ENCODE measurements around the gene ZNF335.
"Not testable (repeated sequence)": the region's sequence is repeated elsewhere in the genome, so short reads cannot be mapped to it uniquely, and the experiment has no call there.

Gene ZNF335

DNA sequence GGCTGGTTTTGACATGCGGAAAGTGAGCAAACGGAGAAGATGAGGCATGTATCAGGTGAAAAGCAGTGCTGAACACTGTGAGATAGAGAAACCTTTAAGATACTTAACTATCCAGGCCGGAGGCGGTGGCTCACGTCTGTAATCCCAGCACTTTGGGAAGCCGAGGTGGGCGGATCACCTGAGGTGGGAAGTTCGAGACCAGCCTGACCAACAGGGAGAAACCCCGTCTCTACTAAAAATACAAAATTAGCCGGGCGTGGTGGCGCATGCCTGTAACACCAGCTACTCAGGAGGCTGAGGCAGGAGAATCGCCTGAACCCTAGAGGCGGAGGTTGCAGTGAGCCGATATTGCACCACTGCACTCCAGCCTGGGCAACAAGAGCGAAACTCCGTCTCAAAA lies 40.3 kb downstream of the ZNF335 start:
- DNase-seq: not testable (repeated sequence)

DNA sequence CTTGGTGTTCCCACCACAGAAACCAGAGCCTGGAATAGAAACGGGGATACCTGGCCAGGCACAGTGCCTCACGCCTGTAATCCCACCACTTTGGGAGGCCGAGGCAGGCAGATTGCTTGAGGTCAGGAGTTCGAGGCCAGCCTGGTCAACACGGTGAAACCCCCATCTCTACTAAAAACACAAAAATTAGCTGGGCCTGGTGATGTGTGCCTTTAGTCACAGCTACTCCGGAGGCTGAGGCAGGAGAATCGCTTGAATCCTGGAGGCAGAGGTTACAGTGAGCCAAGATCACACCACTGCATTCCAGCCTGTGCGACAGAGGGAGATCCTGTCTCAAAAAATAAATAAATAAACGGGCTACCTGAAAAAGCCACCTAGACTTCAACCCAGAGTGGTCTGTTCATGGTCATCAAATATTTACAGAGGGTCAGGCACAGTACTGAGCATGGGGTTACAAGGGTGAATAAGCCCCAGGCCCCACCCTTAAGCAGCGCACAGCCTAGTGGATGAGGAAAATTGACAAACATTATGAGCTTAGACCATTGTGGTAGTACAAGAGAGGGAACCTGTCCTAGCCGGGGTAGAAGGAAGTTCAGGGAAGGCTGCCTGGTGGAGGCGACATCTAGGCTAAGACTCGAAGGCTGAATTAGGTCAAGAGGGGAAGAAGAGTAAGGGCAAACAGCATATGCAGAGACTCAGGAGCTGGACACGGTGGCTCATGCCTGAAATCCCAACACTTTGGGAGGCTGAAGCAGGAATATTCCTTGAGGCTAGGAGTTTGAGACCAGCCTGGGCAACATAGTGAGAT lies 44.7 kb downstream of the ZNF335 start:
- no peak for DNase-seq

DNA sequence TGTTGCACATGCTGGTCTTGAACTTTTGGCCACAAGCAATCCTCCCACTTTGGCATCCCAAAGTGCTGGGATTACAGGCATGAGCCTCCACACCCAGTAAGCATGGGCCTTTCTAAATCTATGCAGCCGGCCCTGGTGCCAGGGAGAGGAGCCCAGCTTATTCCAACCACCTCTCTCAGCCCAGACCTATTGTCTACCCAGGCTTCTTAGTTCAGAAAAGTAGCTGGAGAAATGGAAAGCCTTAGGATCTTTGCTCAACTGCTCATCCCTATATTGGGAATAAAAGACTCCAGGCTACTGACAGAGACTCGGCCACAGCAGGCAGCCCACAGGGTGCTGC lies 45.3 kb downstream of the ZNF335 start:
- no peak for DNase-seq

DNA sequence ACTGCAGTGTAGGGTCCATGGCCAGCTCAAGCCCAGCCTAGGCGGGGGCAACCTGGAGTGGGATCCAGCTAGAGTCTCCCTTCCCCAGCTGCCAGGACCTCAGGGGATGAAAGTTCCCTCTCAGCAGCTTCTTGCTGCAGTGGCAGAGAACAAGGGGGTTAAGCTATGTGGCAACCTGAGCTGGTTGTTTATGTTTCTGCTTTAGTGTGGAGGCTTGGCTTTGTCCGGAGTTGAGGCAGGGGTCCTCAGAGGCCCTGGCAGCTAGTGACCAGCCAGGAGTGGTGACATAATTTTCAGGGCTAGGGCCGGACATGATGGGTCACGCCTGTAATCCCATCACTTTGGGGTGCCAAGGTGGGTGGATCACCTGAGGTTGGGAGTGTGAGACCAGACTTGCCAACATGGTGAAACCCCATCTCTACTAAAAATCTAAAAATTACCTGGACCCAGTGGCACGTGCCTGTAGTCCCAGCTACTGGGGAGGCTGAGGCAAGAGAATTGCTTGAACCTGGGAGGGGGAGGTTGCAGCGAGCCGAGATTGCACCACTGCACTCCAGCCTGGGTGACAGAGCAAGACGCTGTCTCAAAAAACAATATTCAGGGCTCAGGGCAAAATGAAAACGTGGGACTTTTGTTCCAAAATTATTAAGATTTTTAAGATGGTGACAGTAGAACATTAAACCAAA lies 46.0 kb downstream of the ZNF335 start:
- no peak for DNase-seq

DNA sequence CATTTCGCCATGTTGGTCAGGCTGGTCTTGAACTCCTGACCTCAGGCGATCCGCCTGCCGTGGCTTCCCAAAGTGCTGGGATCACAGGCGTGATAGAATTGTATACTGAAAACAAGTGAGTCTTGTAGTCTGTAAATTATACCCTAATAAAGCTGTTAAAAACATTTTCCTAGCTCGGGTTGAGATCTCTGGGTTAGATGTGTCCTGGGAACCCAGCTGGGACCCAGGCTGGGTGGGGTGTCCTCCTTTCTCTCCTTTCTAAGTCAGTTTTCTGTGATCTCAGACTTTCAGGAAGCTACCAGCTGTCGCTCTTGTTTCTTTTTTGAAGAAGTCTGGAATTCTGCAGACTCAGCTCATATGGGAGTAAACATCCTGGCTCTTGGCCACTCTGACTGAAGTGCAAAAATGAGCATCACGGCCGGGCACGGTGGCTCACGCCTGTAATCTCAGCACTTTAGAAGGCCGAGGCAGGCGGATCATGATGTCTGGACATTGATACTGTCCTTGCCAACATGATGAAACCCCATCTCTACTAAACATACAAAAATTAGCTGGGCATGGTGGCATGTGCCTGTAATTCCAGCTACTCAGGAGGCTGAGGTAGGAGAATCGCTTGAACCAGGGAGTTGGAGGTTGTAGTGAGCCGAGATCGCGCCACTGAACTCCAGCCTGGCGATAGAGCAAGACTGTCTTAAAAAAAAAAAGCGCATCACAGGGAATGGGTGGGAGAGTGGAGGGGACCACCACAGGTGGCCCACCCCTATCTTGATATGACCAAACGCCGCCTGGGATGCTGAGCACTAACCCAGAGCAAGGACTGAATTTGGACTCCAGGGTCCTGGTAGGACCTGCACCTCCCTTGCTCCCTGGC lies 47.4 kb downstream of the ZNF335 start:
- peak in 1 of 2 experiments; percentile 41 for DNase-seq

DNA sequence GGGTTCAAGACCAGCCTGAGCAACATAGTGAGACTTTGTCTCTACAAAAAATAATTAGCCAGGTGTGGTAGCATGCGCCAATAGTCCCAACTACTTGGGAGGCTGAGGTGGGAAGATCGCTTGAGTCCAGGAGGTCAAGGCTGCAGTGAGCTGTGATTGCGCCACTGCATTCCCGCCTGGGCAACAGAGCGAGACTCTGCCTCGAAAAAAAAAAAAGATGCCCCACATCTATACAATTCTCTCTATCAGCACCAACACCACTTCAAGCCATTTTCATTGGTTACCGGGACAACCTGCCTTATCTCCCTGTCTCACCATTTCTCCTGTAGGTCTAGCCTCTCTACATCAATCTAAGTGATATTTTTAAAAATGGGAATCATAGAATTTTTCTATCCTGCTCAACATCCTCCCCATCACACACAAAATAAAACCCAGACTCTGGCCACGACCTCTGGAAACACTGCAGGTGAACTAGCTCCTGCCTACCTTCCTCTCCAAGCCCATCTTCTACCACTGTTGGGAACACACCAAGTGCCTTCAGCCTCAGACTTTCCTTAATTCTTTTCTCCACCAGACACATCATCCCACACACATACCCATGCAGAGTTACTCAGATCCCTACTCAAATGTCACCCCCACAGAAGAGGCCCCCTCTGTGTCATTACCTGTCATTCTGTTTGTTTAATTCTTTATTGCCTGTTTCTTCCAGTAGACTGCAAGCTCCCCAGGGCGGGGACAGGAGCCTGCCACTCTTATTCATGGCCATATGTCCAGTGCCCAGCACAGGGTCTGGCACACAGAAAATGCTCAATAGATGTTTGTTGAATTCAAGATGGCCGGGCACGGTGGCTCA lies 50.4 kb downstream of the ZNF335 start:
- DNase-seq: no peak

DNA sequence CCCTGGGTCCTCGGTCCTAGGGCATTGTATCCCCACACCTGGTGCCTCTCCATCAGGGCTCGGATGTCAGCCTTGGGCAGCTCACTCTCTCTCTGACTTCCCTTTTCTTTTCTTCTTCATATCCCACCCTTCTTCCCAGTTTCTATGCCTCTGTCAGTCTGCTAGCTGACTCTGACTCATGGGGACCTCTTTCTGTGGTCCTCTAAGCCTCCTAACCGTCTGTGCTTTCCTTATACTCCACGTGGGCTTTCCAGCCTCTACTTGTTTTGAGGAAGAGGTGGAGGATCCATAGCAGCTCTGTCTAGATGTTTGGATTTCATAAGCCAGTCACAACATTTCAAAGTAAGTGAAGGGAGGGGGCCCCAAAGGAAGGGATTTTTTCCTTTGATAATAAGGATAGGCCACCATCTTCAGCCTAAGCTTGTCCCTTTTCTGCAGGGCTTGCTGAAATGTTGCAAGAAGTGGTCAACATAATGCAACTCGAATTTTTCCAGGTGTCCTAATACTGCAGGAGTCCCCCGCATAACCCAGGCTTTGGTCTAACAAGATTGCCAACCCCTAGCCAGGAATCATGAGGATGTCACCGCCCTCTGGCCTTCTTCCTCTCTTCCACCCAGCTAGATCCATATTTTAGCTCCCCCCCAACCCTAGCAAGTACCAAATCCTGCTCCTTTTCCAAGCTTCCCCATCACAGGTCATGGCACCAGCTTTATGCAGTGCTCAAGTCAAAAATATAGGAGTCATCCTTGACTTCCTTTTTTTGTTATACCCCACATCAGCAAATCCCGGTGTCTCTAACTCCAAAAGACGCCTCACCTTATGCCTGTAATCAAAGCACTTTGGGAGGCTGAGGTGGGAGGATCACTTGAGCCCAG lies 51.3 kb downstream of the ZNF335 start:
- DNase-seq: no peak

DNA sequence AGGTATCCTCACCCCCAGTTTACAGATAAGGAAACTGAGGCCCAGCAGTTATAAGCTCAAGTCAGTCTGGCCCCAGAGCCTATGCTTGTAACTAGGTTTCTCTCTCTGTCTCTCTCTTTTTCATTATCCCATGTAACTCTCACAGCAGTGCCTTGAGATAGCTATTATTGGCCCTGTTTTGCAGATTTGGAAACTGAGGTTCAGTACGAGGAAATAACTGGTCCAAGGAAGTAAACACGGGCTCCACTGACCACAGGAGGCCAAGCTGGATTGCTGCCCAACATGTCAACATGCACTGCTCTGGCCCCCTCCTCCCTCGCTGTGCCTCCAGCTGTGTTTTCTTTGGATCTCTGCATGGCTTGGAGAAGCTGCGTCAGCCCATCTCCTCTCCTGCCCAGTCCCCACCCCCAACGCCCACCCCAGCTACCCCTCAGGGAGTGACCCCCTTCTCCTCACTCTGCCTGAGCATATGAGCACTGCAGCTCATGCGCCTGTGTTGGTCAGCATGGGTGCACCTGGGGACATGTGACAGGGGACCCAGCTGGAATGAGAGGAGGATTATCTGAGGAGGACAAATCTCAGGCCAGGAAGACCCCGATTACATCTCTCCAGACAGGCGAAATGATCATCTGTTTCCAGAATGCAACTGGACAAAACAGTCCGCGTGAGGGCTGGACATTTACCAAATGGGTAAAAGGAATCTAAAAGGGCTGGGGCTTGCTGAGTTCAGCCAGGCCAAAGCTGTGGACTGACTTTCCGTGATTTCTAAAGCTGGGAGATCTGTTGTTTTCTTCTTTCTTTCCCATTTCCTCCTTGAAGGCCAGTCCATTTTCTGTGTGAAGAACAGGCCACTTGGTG lies 52.2 kb downstream of the ZNF335 start:
- no peak for DNase-seq

DNA sequence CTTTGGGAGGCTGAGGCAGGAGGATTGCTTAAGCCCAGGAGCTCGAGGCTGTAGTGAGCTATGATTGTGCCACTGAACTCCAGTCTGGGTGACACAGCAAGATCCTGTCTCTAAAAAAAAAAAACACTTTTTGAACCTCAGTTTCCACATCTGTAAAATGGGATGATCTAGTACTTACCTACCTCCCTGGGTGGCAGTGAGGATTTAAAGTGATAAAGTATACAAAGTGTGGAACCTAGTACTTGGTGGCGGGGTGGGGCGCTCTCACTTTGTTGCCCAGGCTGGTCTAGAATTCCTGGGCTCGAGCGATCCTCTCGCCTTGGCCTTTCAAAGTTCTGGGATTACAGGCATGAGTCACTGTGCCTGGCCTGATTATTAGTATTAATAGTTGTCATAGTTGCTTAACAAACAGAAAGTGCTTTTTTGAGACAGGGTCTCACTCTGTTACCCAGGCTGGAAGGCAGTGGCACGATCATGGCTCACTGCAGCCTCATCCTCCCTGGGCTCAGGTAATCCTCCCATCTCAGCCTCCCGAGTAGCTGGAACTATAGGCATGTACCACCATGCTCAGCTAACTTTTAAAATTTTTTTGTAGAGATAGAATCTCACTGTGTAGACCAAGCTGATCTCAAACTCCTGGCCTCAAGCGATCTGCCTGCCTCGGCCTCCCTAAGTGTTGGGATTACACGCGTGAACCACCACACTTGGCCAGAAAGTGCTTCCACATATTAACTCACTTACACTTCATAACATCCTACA lies 53.0 kb downstream of the ZNF335 start:
- no peak for DNase-seq

DNA sequence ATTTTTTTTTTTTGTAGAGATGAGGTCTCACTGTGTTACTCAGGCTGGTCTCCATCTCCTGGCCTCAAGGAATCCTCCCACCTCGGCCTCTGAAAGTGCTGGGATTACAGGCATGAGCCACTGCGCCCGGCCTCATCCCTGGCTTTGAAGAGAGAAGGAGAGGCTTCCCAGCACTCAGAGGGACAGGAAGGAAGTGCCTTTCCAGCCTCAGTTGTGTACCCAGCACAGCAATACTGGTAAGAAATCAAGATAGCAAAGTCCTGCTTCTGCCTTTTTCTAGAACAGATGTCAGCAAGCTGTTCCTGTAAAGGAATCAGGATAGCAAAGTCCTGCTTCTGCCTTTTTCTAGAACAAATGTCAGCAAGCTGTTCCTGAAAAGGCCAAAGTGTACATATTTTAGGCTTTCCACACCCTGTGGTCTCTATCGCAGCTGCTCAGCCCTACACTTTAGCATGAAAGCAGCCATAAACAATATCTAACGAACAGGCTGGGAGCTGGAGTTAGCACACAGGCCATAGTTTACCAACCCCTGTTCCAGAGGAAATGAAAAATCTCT lies 53.7 kb downstream of the ZNF335 start:
- no peak for DNase-seq

DNA sequence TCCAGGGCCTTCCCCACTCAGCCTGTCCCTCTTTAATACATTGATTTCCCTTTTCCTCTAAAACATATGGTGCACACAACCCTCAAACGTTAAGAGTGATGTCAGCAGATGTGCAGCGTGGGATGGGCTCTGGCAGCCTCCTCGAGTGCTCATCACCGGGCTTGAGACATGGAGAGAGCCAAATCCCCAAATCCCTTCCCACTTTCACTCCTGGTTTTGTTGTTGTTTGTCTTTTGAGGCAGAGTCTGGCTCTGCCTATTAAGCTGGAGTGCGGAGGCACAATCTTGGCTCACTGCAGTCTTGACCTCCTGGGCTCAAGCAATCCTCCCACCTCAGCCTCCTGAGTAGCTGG lies 54.2 kb downstream of the ZNF335 start:
- no peak for DNase-seq

DNA sequence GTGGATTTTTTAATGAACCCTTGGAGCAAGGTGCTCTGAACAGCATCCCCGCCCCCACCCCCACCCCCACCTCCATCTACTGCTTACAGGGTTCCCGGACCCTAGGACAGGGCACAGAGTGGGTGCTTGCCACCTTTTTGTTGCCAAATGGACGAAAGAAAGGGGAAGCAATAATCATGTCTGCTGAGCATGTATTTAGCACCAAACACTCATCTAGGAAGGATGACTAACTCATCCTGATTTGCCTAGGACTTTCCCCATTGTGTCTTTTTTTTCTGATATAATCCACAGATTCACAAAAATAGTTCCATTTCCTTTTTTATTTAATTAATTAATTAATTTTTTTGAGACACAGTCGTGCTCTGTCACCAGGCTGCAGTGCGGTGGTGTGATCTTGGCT lies 58.9 kb downstream of the ZNF335 start:
- DNase-seq: no peak

DNA sequence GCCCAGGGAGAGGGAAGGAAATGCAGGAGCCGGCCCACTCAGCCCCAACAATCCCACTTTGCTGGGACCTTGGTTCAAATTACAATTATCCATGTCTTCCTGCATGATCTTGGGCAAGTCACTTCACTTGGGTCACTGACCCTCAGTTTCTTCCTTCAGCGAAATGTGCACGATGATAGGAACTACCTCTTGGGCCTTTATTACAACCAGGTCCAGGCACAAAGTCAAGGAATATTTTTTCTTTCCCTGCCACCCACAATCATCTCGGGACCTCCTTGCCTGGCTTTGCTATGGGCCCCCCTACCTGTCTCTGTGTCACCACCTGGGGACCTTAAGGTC lies 59.7 kb downstream of the ZNF335 start:
- no peak for DNase-seq

DNA sequence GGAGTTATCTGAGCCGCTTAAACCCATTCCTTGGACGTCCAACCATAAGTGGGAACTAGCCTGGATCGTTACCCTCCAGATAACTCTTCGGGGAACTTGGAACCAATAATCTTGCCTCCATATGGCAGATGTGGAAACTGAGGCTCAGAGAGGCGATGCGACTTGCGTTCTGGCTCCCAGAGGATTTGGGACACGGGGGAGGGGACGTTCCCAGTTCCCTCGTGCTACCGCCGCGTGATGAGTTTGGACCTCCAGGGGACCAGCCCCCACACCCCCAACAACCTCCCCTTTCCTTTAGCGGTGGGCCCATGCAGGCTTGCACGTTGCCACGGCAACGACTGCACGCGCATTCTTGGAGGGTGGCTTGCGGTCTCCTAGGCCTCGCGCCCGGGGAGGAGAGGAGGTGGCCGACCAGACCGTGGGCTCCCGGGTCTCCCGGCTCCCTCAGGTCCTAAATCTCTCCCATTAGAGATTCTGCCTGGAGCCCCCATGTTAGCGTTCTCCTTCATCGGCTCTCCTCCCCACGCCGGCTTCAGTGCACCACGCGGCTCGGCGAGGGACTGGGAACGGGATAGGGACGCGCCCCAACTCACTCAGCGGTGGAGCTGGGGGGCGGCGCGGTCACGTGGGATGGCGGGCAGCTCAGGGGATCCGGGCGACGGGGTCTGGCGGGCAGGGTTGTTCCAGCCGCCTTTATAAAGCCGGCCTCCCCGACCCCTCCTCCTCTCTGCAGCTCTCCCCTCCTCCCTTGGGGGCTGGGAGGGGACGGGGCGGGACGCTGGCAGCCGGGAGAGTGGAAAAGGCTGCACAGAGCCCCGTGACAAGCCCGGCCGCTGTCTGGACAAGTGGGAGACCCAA lies 60.3 kb downstream of the ZNF335 start, which contains the start of gene PLTP:
Gene PLTP (minus strand): TSS at position 670 of the 858 bp plus-strand sequence. CDS start 703 bp downstream, outside the sequence.
- peak in 1 of 2 experiments; percentile 23 for DNase-seq

DNA sequence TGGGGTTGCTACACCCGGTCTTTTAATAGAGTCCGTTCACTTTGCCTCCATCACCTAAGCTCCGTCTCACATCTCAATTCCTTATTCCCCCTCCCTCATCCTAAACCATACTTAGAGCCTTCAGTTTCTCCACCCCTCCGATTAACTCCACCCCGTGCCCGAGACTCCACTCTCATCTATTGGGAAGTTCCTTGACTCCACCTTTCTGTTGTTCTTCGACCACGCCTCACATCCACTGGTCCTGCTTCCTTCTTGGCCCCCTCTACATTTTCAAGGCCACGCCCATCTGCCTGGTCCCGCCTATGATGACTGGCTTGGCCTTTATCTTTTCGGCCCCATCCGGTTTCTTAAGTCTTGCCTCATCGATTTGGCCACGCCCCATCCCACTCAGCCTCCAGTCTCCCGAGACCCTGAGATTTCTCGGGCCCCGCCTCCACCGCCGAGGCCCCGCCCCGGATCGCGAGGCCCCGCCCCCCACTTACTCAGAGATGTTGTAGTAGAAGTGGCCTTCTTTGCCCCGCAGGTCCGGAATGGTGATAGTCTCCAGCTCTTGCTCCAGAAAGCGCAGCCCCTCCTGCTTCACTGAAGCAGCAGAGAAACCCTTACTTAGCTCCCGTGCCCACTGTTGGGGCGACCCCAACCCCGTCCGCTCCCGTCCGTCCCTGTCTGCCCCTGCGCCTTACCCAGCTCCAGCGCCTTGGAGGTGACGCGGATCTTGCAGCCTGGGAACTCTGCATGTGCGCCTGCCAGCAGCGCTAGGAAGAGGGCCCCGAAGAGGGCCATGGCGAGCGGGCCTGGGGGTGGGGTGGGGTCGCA lies 61.1 kb downstream of the ZNF335 start:
- DNase-seq: peak; percentile 15 to 65

DNA sequence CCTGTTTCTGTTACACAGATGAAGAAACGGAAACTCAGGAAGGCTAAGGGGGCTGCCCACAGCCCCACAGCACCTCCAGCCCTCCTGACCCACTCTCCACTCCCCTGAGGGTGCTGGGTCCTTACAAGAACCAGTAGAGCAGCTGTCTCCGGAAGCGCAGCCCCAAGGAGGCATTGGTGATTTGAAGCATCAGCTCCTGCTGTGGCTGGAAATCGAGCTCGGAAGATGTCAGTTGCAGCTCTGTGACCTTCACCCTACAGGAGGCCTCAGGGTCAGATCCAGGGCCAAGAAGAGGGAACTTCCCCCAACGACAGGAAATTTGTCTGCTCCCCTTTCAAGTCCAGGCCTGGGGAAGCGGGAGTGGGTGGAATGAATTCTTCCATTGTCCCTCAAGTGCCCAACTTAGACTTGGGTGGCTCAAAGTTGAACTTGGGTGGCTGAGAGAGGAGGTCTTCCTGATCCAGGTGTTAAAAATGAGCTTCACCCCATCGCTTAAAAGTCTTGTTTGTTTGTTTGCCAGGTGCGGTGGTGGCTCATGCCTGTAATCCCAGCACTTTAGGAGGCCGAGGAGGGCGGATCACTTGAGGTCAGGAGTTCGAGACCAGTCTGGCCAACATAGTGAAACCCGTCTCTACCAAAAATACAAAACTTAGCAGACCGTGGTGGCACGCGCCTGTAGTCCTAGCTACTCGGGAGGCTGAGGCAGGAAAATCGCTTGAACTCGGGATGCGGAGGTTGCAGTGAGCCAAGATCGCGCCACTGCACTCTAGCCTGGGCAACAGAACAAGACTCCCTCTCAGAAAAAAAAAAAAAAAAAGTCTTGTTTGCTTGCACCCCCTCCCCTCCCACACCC lies 62.0 kb downstream of the ZNF335 start:
- no peak for DNase-seq
